ENCODE data around the gene EPB41L4B.

DNA sequence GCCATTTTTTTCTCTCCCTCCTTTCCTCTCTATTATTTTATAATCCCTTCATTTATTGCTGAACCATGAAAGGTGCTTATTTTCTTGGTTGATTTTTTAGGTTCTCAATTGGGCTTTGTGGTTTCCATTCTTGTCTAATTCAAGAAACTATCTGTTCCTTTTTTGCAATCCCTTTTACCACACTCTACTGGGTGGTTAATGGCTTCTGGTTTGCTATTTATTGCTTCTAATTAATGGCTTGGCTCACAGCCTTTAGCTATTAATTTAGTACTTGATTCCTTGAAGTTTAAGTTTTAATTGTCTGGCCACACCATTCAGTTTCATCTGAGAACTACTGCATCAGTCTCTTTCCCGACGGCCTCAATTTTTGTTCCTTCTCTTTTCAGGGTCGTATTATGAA lies 159.4 kb downstream of the EPB41L4B start:
- TF ChIP-seq, protein P1, sequence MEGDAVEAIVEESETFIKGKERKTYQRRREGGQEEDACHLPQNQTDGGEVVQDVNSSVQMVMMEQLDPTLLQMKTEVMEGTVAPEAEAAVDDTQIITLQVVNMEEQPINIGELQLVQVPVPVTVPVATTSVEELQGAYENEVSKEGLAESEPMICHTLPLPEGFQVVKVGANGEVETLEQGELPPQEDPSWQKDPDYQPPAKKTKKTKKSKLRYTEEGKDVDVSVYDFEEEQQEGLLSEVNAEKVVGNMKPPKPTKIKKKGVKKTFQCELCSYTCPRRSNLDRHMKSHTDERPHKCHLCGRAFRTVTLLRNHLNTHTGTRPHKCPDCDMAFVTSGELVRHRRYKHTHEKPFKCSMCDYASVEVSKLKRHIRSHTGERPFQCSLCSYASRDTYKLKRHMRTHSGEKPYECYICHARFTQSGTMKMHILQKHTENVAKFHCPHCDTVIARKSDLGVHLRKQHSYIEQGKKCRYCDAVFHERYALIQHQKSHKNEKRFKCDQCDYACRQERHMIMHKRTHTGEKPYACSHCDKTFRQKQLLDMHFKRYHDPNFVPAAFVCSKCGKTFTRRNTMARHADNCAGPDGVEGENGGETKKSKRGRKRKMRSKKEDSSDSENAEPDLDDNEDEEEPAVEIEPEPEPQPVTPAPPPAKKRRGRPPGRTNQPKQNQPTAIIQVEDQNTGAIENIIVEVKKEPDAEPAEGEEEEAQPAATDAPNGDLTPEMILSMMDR (IDR thresholded peaks at IDR 0.05; ENCODE audit: low read length), result no peak
- no peak for TF ChIP-seq EZH2 (IDR thresholded peaks at IDR 0.05; ENCODE audit: borderline replicate concordance, low read length)

All from OCI-LY1 (cell line).